Measurements from ENCODE around the gene VTI1A. TPM values are rescaled to one million over a fixed set of nuclear protein-coding genes. Genes with fewer than 3 reads are reported as not detected.
A peak's percentile ranks its signal among the peaks of the same experiment; 100 is the strongest.

The VTI1A gene
- total and polyA plus RNA-seq, 9 of the 15 experiments (the other 6 are each of a cell fraction or from before 2014, with no cell fraction given): 9.3 to 21.4 (median 16.0) TPM

GRCh38 chr10:112643600-112644264 lies 196.7 kb downstream of the VTI1A start (continued):
- TF ChIP-seq FIP1L1 (IDR thresholded peaks at IDR 0.05; ENCODE audit: low read depth, low read length, poor library complexity, severe bottlenecking) (no peak), CBX5 (IDR thresholded peaks at IDR 0.05; ENCODE audit: borderline replicate concordance, low read depth) (no peak), HOMEZ (CRISPR knock-in tag; IDR thresholded peaks at IDR 0.05) (no peak), ATF3 (IDR thresholded peaks at IDR 0.05) (0 out of 2 replicates have a peak, but pooled peaks have one; percentile 13), ATF3 (CRISPR knock-in tag; conservative IDR thresholded peaks at IDR 0.05) (no peak), HLTF (IDR thresholded peaks at IDR 0.05) (no peak)

GRCh38 chr10:112644265-112644645 lies 197.2 kb downstream of the VTI1A start:
- ChIA-PET CTCF (ENCODE audit: low intra/inter-chr PET ratio) (no interaction called here), POLR2A (interaction anchor here (0.5 kb wide), 1 partner anchor 347 kb away, joined by 3 read pairs; no protein-coding TSS in a partner anchor)
- no peaks in the 10 kb centered on the region for H3K27me3 ChIP-seq (ENCODE audit: control insufficient read depth in 2 of 2, insufficient read depth in 2 of 2, low read length in 2 of 2)
- intact Hi-C loops (cut with micrococcal nuclease) (no loop called here), in situ Hi-C loops (cut with MboI) (no loop called here)
- H3K4me2 ChIP-seq (ENCODE audit: insufficient read depth, low read length): no peak overlapping the region
- DNase-seq (ENCODE audit: extremely low read depth in 1 of 4, low spot score in 3 of 4): no peak
- H2AFZ ChIP-seq (ENCODE audit: low read depth, low read length): no peak overlapping the region
- TF ChIP-seq TRIM28 (IDR thresholded peaks at IDR 0.05): no peak
- TF ChIP-seq CHD4 (IDR thresholded peaks at IDR 0.05; ENCODE audit: insufficient read depth, insufficient replicate concordance, low read depth, low read length, poor library complexity, severe bottlenecking): no peak
- no peak for TF ChIP-seq RNF219 (CRISPR knock-in tag; IDR thresholded peaks at IDR 0.05)
- no peak for TF ChIP-seq ATF4 (CRISPR knock-in tag; IDR thresholded peaks at IDR 0.05)
- no peak for TF ChIP-seq ZFX (CRISPR knock-in tag; IDR thresholded peaks at IDR 0.05)
- no peak for TF ChIP-seq XRCC5 (IDR thresholded peaks at IDR 0.05; ENCODE audit: low read depth, low read length)
- no peak for TF ChIP-seq HMG20A (CRISPR knock-in tag; conservative IDR thresholded peaks at IDR 0.05)
- TF ChIP-seq THAP7 (CRISPR knock-in tag; IDR thresholded peaks at IDR 0.05): no peak
- no peak for TF ChIP-seq ZBTB8A (IDR thresholded peaks at IDR 0.05; ENCODE audit: partially characterized antibody)
- H3K9me1 ChIP-seq (ENCODE audit: control insufficient read depth, insufficient read depth, low read length): no peaks in the 10 kb centered on the region
- H3K4me1 ChIP-seq (replicated peaks in 1 of 2; ENCODE audit: control insufficient read depth in 2 of 2, insufficient read depth in 2 of 2, low read length in 2 of 2): no peaks in the 10 kb centered on the region
- no peak overlapping the region for H3K27ac ChIP-seq (ENCODE audit: extremely low read depth, low read depth, low read length)
- no peak for ATAC-seq
- no peaks in the 10 kb centered on the region for H3K79me2 ChIP-seq (ENCODE audit: control insufficient read depth, insufficient read depth, low read length)
- no peaks in the 10 kb centered on the region for H3K36me3 ChIP-seq (ENCODE audit: control insufficient read depth, insufficient read depth, low read length)
- FAIRE-seq: no peak
- no peak overlapping the region for H3K4me3 ChIP-seq
- no peaks in the 10 kb centered on the region for H3K9me3 ChIP-seq (replicated peaks; ENCODE audit: control insufficient read depth, insufficient read depth, low read depth, low read length)
- H3K9ac ChIP-seq (ENCODE audit: insufficient read depth in 1 of 2, low read depth in 2 of 2, low read length in 2 of 2): no peak overlapping the region
- WGBS (ENCODE audit: insufficient coverage, low coverage, missing lambda C conversion rate): 62% methylated on average over 2 of the region's 2 CpGs
- no TSS peak for BruUV-seq (replicated peaks)
- no peaks in the 10 kb centered on the region for H4K20me1 ChIP-seq (replicated peaks; ENCODE audit: control insufficient read depth, insufficient read depth, low read length)

Data from K562 (cell line).